GM19239 (cell line): Measurements from ENCODE around the gene ZNF316.

Experiments
- DNase-seq: peaks from one replicate; pipeline ENCODE4 v3.0.0; 2011; ENCODE audit warnings: low spot score; ENCODE audit not compliant: insufficient read length
- FAIRE-seq: peaks from 2 replicates; lab custom pipeline; 2011; peaks lifted over from hg19 to GRCh38; lab: Jason Lieb, UNC

The ZNF316 gene

DNA sequence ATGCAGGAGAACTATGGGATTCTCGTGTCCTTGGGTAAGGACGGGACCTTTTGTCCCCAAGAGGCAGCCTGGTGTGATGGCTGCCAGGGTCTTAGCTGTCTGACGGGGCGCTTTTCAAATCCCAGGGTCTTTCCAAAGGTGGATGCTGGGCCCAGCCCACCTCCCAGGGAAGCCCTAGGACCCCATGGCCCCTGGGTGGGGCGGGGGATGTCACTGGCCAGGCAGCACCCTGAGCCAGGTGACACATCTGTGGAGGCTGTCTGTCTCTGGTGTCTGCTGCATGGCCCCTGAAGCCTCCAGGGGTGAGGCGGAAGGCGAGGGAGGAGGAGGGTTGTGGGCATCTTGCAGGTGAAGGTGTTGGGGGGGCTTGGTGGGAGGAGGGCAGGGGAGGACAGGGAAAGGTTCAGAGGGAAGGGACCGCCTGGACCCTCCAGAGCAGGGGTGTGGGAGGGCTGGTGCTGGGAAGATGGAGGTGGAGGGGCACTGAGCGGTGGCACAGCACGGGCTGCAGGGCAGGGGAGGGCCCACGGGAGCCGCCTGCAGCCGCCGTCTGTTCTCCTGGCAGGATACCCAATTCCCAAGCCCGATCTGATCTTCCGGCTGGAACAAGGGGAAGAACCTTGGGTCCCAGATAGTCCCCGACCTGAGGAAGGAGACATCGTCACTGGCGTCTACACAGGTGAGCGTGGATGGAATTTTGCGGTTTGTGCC lies 7.0 kb downstream of the ZNF316 start:
- DNase-seq (no peak), FAIRE-seq (no peak)

DNA sequence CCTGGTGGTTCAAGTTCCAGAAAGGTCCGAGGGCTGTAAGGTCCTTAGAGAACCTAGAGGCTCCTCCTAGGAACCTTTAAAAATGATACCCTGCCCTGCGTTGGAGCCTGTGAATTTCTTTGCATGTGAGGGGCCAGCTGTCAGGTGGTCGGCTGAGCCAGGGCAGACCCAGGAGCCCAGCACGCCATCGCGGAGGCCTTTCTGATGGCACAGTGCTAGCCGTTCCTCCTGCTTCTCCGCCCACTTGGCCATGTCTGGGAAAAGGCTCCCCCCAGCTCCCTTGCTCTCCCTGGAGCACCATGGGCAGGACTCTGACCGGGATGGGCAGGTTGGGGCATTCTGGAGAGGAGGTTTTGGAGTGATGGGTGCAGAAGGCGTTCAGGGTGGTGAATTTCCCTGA lies 7.6 kb downstream of the ZNF316 start:
- FAIRE-seq (no peak), DNase-seq (no peak)

DNA sequence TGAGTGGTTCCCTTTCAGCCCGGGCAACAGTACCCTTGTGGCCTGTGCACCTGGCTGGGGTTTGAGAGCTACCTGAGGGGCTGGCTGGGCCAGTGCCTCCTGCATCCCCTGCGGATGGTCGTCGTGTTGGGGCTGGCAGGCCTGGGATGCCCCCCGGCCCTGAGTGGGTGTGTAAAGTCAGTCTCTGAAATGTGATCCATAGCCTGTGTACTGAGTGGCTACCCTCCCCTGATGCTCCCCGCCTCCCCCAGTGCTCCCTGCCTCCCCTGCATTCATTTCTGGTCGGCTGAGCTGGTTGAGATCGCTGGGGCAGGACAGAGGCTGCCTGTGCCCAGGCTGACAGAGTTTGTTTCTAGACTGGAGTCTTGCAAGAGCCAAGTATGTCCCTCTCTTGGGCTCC lies 9.3 kb downstream of the ZNF316 start:
- DNase-seq, result no peak
- no peak for FAIRE-seq

DNA sequence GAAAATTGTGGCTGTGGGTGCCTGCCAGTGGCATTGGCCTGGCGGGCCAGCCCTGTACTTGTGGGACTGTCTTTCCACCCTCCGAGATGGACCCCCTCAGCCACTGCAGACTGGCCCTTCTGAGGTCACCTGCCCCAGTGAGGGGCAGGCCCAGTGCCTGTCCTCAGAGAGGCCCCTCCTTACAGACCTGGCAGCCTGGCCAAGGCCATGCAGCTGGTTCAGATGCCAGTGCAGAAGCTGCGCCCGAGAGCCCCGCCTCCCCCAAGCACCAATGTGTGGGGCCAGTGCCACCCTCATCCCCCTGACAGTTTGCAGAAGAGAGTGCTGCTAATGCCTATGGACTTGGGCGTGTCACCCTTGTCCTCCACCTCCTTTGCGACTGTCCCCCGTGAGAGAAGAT lies 10.0 kb downstream of the ZNF316 start:
- DNase-seq (no peak), FAIRE-seq (no peak)

DNA sequence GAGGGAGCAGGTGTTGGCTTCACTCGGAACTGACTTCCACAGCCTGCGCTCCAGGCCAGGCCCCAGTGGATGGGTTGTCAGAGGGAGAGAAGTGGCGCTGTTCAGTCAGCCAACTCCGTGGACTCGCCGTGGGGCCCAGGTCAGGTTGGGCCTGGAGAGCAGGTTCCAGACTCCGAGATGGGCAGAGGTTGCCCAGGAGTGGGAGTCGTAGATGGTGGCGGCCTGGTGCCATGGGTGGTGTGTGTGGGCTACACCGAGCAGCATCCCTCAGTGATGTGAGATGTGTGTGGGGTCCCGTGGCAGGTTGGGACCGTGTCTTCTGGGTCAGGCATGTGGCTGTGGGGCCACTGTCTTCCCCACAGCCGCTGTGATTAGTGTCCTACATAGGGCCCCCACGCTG lies 10.4 kb downstream of the ZNF316 start:
- DNase-seq (no peak), FAIRE-seq (no peak)

DNA sequence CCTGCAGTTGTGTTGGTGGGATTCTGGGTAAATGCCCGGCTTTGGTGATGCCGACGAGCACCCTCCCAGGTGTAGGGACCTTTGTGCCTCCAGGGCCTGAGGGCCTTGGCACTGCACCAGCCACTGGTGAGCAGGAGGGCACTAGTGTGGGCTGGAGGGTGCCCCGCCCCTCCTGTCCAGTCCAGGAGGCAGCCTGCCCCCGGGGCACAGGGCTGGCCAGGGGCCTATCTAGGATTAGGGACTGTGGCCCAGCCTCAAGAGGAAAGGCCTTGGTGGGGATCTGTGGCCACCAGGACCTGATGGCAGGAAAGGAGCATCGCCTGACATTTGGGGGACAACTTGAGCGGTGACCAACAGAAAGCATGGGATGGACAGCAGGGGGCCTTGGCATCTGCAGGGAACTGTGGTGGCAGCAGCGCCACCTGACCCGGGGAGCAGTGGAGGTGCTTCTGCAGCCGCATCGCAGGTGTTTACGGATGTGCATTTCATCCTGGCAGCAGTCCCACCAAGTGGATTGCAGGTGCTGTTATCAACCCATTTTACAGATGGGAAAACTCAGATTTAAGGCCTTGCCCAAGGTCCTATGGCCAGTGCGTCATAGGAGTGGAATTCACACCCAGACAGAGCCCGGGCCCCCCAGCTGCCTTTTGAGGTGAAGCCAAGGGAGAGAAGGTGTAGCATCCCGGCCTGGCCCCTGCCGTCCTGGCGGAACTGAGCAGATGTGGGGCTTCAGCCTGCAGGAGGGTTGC lies 11.1 kb downstream of the ZNF316 start:
- FAIRE-seq, result no peak
- DNase-seq, result no peak

DNA sequence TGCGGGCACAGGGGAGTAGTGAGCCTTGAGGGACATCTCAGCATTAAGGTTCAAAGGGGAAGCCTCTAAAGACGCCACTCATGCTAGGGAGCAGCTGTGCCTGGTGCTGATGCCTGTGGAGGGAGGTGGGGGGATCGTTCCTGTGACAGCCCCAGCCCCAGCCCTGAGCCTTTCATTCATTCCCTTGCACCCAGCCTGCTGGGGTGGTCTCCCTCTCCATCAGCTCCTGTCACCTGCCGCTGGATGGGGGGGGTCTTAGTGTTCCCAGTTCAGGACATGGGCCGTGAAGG lies 11.6 kb downstream of the ZNF316 start:
- no peak for FAIRE-seq
- DNase-seq, result no peak

DNA sequence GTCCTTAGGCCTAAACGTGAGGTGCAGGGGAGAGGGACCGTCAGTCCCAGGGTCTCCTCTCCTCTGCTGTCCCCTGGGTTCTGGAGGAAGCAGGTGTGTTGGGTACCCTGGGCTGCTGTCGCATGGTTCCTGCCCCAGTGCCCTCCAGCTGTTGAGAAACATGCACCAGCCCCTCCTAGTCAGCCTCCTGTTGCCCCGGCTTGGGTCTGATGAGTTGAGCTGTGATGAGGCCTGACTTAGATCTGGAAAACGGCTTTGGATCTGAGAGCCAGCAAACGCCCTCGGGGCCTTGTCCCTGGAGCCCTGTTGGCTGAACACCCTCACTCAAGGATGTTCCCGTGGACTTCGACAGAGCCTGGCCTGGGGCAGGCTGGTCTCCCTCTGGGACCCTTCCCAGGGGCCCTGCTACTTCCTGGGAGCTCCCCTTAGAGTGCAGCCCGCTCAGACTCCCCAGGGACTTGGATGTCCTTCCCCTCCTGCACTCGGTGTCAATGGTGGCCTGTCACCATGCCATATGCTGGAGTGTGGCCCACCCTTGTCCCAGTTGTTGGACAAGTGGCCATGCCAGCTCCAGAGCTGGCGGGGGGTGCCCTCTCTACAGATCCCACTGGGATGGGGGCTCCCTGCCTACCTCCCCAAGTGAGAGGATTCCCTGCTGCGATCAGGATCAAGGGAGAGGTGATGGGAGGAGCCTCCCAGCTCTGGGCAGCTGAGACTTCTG lies 12.3 kb downstream of the ZNF316 start:
- FAIRE-seq, result no peak

DNA sequence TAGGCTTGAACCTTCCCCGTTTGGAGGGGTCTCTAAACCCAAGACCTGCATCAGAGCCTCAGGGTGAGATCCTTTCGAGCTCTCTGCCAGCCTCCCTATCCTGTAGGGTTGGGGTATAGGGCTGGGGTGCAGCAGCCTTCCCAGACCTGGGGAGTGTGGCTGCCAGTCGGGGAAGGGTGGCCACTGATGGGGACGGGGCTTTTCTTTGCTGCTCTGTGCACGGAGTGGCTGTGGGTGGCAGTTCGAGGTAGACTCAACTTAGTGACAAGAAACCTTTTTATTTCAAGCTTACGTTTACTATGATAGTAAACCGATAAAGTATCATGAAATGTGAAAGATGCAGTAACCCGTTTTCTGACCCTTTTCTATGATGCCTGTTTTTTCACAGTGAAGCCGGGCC lies 13.0 kb downstream of the ZNF316 start:
- no peak for DNase-seq
- FAIRE-seq, result no peak

More for the DNA sequence above, 12.3 kb downstream of the ZNF316 start:
- DNase-seq, result no peak

DNA sequence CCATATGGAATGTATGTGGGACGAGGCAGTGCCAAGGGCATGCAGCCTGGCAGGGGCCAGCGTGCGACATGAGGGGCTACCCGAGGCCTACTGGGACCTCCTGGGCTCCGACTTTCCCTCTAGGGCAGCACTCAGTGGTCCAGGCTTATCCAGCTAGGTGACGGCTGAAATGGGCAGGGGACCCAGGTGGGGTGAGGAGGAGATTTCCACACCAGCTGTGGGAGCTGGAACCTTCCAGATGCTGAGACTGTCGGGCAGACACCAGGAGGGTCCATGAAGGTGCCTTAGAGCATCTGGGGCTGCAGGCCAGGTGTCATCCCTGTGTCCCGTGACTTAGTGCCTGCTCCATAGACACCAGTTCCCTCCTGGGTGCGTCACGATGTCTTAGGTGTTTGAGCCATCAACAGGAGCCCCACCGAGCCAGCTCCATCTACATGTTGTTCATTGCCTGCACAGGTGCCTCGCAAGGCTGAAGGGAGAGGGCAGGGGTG lies 13.4 kb downstream of the ZNF316 start:
- FAIRE-seq, result no peak
- DNase-seq, result no peak

DNA sequence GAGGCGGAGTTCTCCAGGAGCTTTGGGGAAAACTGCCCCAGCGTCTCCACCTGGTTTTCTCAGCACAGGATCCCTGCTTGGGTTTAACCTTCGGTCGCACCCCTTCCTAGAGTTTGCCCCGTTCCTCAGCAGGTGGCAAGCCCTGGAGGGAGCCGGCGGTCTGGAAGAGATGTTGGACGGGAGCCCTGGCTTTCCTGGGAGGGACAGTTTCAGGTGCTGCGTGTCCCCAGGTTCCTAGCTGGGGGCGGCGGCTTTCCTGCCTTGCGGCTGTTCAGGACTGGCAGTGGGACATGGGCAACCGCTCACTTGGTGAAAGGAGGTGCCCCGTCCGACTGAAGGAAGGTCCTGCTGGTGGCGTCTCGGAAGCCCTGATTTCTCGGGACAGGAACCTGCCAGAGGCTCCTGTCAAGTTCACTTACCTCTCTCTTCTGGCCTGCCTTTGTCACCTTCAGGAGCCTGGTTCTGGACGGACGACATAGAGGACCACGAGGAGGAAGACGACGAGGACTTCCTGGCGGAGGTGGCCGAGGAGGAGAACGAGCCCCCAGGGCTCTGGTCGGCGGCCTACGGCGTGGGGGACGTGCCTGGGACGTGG lies 14.8 kb downstream of the ZNF316 start:
- no peak for FAIRE-seq

DNA sequence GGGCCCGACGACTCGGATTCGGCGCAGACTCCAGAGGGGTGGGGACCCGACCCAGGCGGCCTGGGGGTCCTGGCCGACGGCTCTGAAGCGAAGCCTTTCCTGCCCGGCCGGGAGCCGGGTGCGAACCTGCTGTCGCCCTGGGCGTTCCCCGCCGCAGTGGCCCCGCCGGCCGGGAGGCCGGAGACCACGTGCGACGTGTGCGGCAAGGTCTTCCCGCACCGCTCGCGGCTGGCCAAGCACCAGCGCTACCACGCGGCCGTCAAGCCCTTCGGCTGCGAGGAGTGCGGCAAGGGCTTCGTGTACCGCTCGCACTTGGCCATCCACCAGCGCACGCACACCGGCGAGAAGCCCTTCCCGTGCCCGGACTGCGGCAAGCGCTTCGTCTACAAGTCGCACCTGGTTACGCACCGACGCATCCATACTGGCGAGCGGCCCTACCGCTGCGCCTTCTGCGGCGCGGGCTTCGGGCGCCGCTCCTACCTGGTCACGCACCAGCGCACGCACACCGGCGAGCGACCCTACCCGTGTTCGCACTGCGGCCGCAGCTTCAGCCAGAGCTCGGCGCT lies 15.4 kb downstream of the ZNF316 start:
- no peak for FAIRE-seq
- no peak for DNase-seq

More for the DNA sequence above, 14.8 kb downstream of the ZNF316 start:
- no peak for DNase-seq

DNA sequence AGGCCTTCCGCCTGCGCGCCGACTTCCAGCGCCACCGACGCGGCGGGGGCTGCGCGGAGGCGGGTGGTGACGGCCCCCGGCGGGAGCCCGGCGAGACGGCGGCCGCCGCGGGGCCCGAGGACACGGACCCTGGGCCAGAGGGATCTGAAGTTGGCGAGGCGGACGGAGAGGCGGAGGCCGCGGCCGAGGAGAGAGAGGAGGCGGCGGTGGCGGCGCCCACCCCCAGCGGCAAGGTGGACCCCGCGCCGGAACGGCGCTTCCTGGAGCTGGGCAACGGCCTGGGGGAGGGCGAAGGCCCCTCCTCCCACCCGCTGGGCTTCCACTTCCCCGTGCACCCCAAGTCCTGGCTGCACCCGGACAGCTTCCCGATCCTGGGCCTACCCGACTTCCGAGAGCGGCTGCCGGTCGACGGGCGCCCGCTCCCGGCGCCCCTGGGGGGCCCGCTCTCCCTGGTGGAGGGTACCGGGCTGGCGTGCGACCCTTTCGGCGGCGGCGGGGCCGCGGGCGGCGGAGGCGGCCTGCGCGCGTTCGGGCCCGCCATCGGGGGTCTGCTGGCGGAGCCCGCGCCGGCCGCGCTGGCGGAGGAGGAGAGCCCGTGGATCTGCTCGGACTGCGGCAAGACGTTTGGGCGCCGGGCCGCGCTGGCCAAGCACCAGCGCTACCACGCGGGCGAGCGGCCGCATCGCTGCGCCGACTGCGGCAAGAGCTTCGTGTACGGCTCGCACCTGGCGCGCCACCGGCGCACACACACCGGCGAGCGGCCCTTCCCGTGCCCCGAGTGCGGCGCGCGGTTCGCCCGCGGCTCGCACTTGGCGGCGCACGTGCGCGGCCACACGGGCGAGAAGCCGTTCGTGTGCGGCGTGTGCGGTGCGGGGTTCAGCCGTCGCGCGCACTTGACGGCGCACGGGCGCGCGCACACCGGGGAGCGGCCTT lies 16.2 kb downstream of the ZNF316 start:
- DNase-seq (no peak), FAIRE-seq (no peak)

DNA sequence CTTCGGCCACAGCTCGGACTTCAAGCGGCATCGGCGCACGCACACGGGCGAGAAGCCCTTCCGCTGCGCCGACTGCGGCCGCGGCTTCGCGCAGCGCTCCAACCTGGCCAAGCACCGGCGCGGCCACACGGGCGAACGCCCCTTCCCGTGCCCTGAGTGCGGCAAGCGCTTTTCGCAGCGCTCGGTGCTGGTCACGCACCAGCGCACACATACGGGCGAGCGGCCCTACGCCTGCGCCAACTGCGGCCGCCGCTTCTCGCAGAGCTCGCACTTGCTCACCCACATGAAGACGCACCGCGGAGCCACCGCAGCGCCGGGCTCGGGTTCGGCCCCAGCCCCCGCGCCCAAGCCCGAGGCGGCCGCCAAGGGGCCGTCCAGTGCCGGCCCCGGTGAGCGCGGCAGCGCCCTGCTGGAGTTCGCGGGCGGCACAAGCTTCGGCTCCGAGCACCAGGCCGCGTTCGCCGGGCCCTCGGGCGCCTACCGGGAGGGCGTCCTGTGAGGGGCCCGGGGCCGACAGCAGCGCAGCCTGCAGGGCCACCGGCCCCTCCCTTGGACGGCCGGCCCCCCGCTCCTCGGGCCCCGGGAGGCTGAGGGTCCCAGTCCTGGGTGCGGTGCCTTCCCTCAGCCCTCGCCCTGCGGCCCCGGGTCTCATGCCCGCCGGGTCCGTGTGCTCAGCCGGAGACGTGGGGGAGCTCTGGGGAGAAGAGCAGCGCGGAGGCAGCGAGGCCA lies 17.2 kb downstream of the ZNF316 start:
- FAIRE-seq, result no peak
- no peak for DNase-seq

DNA sequence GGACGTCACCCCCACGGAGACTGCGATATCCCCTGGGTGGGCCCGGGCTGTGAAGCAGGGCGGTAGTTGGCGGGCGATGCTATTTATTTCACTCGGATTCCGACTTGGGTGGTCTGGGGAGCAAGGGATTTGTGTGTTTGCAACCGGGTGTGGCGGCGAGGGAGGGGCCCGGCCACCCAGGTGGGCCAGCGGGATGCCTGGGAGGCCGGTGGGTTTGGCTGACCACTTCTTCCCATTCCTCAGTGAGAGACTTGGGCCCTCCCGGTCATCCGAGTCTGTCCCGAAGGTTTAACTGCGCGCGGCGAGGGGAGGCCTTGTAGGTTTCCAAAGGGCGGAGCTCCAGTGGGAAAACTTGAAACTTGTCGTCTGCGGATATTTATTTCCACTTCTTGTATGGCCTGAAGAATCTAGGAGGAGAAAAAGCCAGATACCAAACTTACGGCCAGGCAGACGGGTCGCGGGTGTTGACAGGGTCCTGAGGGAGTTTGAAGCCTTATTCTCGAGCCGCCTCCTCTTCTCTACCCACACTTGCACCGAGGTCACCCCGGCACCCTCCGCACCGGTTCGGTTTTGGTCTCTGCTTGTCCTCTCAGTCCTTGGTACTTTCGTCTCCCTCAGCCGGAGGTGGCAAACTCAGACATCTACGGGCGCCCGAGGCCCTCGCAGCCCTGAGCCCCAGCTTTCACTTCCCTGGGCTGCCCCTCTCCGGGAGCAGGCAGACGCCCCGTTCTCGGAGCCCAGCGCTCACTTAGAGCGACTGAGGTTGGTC lies 17.9 kb downstream of the ZNF316 start:
- DNase-seq (no peak), FAIRE-seq (no peak)

DNA sequence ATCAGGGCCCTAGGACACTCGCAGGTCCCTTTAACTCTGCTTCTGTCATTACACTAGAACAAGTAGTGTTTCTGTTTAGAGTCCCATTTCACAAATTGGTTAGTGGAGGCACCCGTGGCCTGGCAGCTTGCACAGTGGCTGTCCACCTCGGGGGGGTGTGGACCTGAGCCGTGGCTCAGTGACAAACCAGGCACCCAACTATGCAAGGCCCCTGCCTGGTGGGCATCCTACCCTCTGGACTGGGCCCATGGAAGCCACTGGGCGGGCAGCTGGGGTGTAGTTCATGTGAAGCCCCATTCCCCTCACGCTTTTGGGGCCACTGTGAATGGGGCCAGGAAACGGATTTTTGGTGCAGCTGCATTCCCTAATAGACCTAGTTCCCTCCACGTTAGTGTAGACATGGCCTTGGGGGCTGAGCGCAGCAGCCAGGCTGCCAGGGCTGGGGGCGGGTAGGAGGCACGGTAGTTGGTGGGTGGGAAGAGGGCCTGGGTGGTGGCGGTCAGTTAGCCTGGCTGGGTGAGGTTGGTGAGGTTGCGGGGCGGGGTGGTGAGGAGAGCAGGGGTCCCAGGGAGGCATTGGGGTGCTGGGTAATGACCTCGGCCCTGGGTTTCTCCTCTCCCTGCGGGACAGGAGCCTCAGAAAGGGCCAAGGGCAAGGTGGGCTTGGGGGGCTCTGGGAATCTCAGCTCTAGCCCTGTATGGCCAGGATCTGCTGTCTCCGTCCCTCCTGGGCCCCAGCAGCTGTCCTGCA lies 18.7 kb downstream of the ZNF316 start:
- DNase-seq, result no peak
- no peak for FAIRE-seq

DNA sequence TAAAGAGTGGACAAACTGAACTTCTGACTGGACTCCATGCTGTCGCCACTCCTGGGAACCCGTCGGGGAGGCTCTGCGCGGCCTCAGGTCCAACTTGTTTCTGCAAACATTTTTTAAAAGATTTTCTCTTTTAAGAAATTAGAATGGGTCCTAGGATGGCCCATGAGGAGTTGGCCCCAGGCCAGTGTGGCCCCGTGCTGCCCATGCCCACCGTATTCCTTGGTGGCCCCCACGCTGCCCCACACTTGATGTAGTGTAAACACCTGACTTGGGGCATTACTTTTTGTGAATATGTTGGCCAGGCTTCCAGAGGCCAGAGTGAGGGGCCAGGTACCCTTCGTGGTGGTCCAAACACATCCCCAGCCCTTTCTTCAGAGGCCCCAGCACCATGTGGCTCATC lies 19.3 kb downstream of the ZNF316 start:
- FAIRE-seq, result no peak

More for the DNA sequence above, 19.3 kb downstream of the ZNF316 start:
- no peak for DNase-seq
